ENCODE results near the gene EIF1AX.

GRCh38 chrX:20141281-20142220 lies at the start of gene EIF1AX:
- TF ChIP-seq POLR2AphosphoS5 (IDR thresholded peaks at IDR 0.05; ENCODE audit: low read depth, low read length) (no peak), POLR2A (IDR thresholded peaks at IDR 0.05; ENCODE audit: low read depth, low read length) (peak; percentile 61), TAF1 (IDR thresholded peaks at IDR 0.05; ENCODE audit: low read depth, low read length) (no peak; the same call in 1 of the 2 replicates), PAX5 (IDR thresholded peaks at IDR 0.05; ENCODE audit: insufficient read depth, low read length, severe bottlenecking) (no peak), SPI1 (IDR thresholded peaks at IDR 0.05; ENCODE audit: low read depth, low read length) (no peak), POU2F2 (IDR thresholded peaks at IDR 0.05; ENCODE audit: low read depth, low read length) (no peak)

Measured in GM12891 (cell line).